HG03460 (cell line): ENCODE data around the gene SPZ1.
"Not testable (repeated sequence)": the region's sequence is repeated elsewhere in the genome, so short reads cannot be mapped to it uniquely, and the experiment has no call there.

ENCODE experiments used
- ATAC-seq: cut with Tn5 transposase; IDR thresholded peaks from one replicate; pipeline ENCODE4 v1.9.1; 2021; ENCODE audit not compliant: unreplicated experiment

Gene SPZ1, protein sequence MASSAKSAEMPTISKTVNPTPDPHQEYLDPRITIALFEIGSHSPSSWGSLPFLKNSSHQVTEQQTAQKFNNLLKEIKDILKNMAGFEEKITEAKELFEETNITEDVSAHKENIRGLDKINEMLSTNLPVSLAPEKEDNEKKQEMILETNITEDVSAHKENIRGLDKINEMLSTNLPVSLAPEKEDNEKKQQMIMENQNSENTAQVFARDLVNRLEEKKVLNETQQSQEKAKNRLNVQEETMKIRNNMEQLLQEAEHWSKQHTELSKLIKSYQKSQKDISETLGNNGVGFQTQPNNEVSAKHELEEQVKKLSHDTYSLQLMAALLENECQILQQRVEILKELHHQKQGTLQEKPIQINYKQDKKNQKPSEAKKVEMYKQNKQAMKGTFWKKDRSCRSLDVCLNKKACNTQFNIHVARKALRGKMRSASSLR

GRCh38 chr5:80319702-80320101 lies at the start of gene SPZ1:
Gene SPZ1 (plus strand): TSS chr5:80320002. CDS start chr5:80320216, 214 bp downstream.
- ATAC-seq, result no peak

- not testable (repeated sequence) for ATAC-seq
Measured at GRCh38 chr5:80270543-80270942, 49.3 kb upstream of the SPZ1 start.

- no peak for ATAC-seq
Measured at GRCh38 chr5:80275347-80275746, 44.5 kb upstream of the SPZ1 start.

DNA sequence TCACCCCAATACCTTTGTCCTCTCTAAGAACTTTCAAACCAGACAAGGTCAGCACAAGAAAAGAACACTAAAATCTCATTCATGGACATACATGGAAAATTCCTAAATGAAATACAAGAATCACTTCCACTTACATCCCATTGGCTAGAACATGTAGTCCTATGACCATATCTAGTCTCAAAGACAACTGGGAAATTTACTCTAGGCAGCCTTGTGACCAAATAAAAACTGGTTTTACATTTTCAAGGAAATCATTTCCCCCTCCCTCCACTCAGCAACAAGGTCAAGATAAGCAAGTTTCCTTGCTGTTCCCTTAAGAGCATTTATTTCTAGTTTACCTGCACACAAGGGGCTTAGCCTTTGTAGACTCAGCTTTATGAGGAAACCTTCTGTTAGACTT lies 43.6 kb upstream of the SPZ1 start:
- ATAC-seq, result no peak

GRCh38 chr5:80277191-80277590 lies 42.6 kb upstream of the SPZ1 start:
- ATAC-seq, result no peak

- no peak for ATAC-seq
Measured at GRCh38 chr5:80282054-80282453, 37.7 kb upstream of the SPZ1 start.

GRCh38 chr5:80283360-80283759 lies 36.4 kb upstream of the SPZ1 start:
- ATAC-seq, result no peak

DNA sequence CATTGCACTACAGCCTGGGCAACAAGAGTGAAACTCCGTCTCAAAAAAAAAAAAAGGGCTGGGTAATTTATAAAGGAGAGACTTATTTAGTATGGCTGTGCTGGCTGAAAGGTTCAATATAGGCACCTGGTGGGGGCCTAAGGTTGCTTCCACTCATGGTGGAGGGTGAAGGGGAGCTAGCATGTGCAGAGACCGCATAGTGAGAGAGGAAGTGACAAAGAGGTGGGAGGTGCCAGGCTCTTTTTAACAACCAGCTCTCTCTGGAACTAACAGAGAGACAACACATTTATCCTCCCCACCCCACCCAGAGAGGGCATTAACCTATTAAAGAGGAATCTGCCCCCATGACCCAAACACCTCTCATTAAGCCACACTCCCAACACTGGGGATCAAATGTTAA lies 35.1 kb upstream of the SPZ1 start:
- ATAC-seq, result no peak

DNA sequence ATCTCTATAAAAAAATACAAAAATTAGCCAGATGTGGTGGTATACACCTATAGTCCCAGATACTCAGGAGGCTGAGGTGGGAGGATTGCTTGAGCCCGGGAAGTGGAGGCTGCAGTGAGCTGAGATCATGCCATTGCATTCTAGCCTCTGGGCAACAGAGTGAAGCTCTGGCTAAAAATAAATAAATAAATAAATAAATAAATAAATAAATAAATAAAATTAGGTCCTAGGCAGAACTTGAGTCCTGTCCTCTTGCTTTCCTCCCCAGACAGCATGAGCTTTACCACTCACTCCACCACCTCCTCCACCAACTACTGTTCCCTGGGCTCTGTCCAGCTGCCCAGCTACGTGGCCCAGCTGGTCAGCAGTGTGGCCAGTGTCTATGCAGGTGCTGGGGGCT lies 31.6 kb upstream of the SPZ1 start:
- ATAC-seq, result no peak

GRCh38 chr5:80289320-80289719 lies 30.5 kb upstream of the SPZ1 start:
- ATAC-seq, result no peak

DNA sequence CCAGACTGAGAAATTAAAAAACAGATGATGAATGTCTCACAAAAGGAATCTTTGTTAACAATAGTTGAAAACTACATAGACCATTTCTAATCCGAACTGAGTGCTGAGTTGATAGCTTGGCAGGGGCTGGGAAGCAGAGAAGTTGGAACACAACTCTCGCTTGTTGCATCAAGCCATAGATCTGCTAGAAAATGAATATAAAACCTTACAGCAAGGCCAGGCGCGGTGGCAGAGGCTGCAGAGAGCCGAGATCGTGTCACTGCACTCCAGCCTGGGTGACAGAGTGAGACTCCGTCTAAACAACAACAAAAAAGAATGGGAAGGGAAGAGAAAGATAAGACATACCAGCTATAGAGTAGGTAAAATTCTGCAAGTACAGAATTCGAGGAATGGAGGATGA lies 28.0 kb upstream of the SPZ1 start:
- ATAC-seq, result no peak

GRCh38 chr5:80296121-80296520 lies 23.7 kb upstream of the SPZ1 start:
- no peak for ATAC-seq

GRCh38 chr5:80299601-80300000 lies 20.2 kb upstream of the SPZ1 start:
- no peak for ATAC-seq

- ATAC-seq, result no peak
Measured at GRCh38 chr5:80300125-80300524, 19.7 kb upstream of the SPZ1 start.

GRCh38 chr5:80300796-80301195 lies 19.0 kb upstream of the SPZ1 start:
- ATAC-seq, result not testable (repeated sequence)

DNA sequence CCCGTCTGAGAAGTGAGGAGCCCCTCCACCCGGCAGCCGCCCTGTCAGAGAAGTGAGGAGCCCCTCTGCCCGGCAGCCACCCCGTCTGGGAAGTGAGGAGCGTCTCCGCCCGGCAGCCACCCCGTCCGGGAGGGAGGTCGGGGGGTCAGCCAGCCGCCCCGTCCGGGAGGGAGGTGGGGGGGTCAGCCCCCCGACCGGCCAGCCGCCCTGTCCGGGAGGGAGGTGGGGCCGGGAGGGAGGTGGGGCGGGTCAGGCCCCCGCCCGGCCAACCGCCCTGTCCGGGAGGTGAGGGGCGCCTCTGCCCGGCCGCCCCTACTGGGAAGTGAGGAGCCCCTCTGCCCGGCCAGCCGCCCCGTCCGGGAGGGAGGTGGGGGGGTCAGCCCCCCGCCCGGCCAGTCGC lies 18.5 kb upstream of the SPZ1 start:
- not testable (repeated sequence) for ATAC-seq

DNA sequence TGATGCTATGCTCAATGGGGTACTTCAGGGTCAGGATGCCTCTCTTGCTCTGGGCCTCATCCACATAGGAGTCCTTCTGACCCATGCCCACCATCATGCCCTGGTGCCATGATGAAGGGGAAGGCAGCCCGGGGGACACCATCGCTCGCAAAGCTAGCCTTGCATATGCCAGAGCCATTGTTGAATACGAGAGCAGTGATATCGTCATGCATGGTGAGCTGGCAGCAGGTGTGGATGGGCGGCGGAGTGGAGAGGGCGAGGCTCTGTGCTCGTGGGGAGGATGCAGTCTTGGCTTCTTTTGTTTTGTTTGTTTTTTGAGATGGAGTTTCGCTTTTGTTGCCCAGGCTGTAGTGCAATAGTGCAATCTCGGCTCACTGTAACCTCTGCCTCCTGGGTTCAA lies 17.2 kb upstream of the SPZ1 start:
- ATAC-seq, result no peak

GRCh38 chr5:80308526-80308925 lies 11.3 kb upstream of the SPZ1 start:
- ATAC-seq, result no peak

- ATAC-seq, result no peak
Measured at GRCh38 chr5:80309871-80310665, 9.7 kb upstream of the SPZ1 start.

- no peak for ATAC-seq
Measured at GRCh38 chr5:80315244-80315643, 4.6 kb upstream of the SPZ1 start.

GRCh38 chr5:80318212-80318611 lies 1.6 kb upstream of the SPZ1 start:
- no peak for ATAC-seq

DNA sequence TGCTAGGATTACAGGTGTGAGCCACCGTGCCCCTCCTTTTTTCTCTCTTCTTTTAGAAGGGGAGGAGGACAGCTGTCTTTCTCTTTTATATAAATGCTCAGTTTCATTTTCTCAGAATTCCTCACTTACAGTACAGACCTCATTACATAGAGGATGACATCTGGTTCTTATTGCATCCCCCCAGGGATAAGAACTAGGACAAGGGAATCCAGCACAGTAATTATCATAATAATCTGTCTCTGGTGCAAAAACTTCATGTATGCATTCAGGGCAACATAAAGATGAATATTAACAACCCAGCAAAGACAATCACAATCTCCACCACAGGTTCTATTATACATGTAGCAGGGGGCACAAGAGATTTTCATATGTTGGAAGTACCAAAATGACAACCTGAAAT lies 5.1 kb downstream of the SPZ1 start:
- ATAC-seq, result no peak
